HCT116 (cell line): ENCODE measurements around the gene PRDM2. TPM values are rescaled to one million over a fixed set of nuclear protein-coding genes. Genes with fewer than 3 reads are reported as not detected.

Experiments
- ATAC-seq: fragments of 200-7000 bp; cut with Tn5 transposase; 2 replicates; pipeline ENCODE4 v1.9.1; 2020; ENCODE audit warnings: mild to moderate bottlenecking, moderate library complexity
- BruUV-seq: library from RNA; stranded (reverse); fragments of 400-500 nt; replicated peaks from 2 replicates; lab custom pipeline; 2021; lab: Mats Ljungman, UMichigan
- CTCF ChIA-PET: fragments of 300-600 bp; sonication (Branson Sonifier 250); formaldehyde crosslinking; loops from one replicate; lab custom pipeline; 2021; ENCODE audit warnings: antibody characterized with exemption; lab: Charles Lee
- POLR2A ChIA-PET: fragments of 300-600, 350-600 bp; sonication (Branson Sonifier 250); formaldehyde crosslinking; loops from one replicate; lab custom pipeline; 2021; ENCODE audit warnings: antibody characterized with exemption; lab: Charles Lee
- RAD21 ChIA-PET, 2 experiments: fragments of 300-600 bp; sonication (Branson Sonifier 250); formaldehyde crosslinking; loops; one replicate each; lab custom pipeline; 2023; ENCODE audit warnings: low total read pairs in 2 of 2; ENCODE audit not compliant: uncharacterized antibody in 2 of 2, unreplicated experiment in 2 of 2, low non-redundant PET in 1 of 2; lab: Charles Lee
- DNase-seq: peaks from one replicate; pipeline ENCODE4 v3.0.0-alpha.2; 2010; ENCODE audit warnings: low read depth, low spot score
- H2AFZ ChIP-seq: fragments of 200-600 bp; shearing (Covaris generic), sonication (generic); 2 replicates; pipeline ENCODE4 v1.6.1; 2017; ENCODE audit warnings: low read depth, mixed run types, mixed read lengths, antibody characterized with exemption, low read length; ENCODE audit not compliant: poor library complexity, severe bottlenecking
- H3K27ac ChIP-seq: 2 replicates; pipeline ENCODE4 v1.5.1; 2012; ENCODE audit warnings: low read depth, low read length
- H3K27me3 ChIP-seq: fragments of 200-600 bp; sonication (generic); 2 replicates; pipeline ENCODE4 v1.6.1; 2016; ENCODE audit warnings: mixed run types, low read length, mixed read lengths; ENCODE audit not compliant: insufficient read depth
- H3K36me3 ChIP-seq, 2 experiments: fragments of 200-500 bp in 1 of 2; fragments of 200-600 bp in 1 of 2; sonication (Bioruptor generic) in 1 of 2; sonication (generic) in 1 of 2; 2 replicates each; pipeline versions ENCODE4 v1.5.1 to v1.6.1; 2014 to 2016; ENCODE audit warnings: low read length in 2 of 2, inconsistent platforms in 1 of 2, mixed read lengths in 1 of 2, mixed run types in 1 of 2; ENCODE audit not compliant: insufficient read depth in 2 of 2, control insufficient read depth in 1 of 2
- H3K4me1 ChIP-seq, 2 experiments: fragments of 200-600 bp in 1 of 2; sonication (generic) in 1 of 2; 2 replicates each; pipeline versions ENCODE4 v1.5.1 to v1.6.1; 2012 to 2017; ENCODE audit warnings: low read length in 2 of 2, inconsistent platforms in 1 of 2, mild to moderate bottlenecking in 1 of 2, mixed read lengths in 1 of 2, mixed run types in 1 of 2, moderate library complexity in 1 of 2; ENCODE audit not compliant: insufficient read depth in 2 of 2, control insufficient read depth in 1 of 2
- H3K4me2 ChIP-seq: fragments of 200-600 bp; sonication (generic); 2 replicates; pipeline ENCODE4 v1.6.1; 2017; ENCODE audit warnings: mixed run types, low read length, mixed read lengths
- H3K4me3 ChIP-seq, 2 experiments: fragments of 200-600 bp in 1 of 2; sonication (generic) in 1 of 2; replicated peaks in 1 of 2; 2 replicates each; pipeline ENCODE4 v1.5.1; 2011 to 2016; ENCODE audit warnings: low read length in 2 of 2, control low read depth in 1 of 2, low read depth in 1 of 2, mild to moderate bottlenecking in 1 of 2, mixed read lengths in 1 of 2, mixed run types in 1 of 2
- H3K79me2 ChIP-seq: fragments of 200-600 bp; sonication (generic); 2 replicates; pipeline ENCODE4 v1.6.1; 2017; ENCODE audit warnings: mild to moderate bottlenecking, mixed run types, low read length, moderate library complexity, mixed read lengths; ENCODE audit not compliant: insufficient read depth
- H3K9ac ChIP-seq: fragments of 200-600 bp; sonication (generic); 2 replicates; pipeline ENCODE4 v1.6.1; 2016; ENCODE audit warnings: low read length, mixed read lengths
- H3K9me2 ChIP-seq: fragments of 200-600 bp; sonication (generic), shearing (Covaris generic); 2 replicates; pipeline ENCODE4 v1.6.1; 2017; ENCODE audit warnings: mixed run types, mild to moderate bottlenecking, moderate library complexity; ENCODE audit not compliant: insufficient read depth
- H3K9me3 ChIP-seq, 2 experiments: fragments of 200-500 bp in 1 of 2; fragments of 200-600 bp in 1 of 2; sonication (Bioruptor generic) in 1 of 2; sonication (generic) in 1 of 2; 2 replicates each; pipeline ENCODE4 v1.6.1; 2014 to 2017; ENCODE audit warnings: low read length in 2 of 2, mixed read lengths in 2 of 2, inconsistent platforms in 1 of 2, low read depth in 1 of 2, mild to moderate bottlenecking in 1 of 2, mixed run types in 1 of 2, moderate library complexity in 1 of 2; ENCODE audit not compliant: control insufficient read depth in 1 of 2, insufficient read depth in 1 of 2
- H4K20me1 ChIP-seq: fragments of 200-600 bp; sonication (generic), shearing (Covaris generic); 2 replicates; pipeline ENCODE4 v1.6.1; 2017; ENCODE audit warnings: mixed run types, mild to moderate bottlenecking, moderate library complexity; ENCODE audit not compliant: insufficient read depth
- CEBPB ChIP-seq: IDR thresholded peaks from 2 replicates; pipeline ENCODE4 v1.6.1; 2012; ENCODE audit warnings: low read depth
- ELF1 ChIP-seq: IDR thresholded peaks from 2 replicates; pipeline ENCODE4 v1.6.1; 2012; ENCODE audit warnings: low read depth, borderline replicate concordance
- POLR2A ChIP-seq: IDR thresholded peaks from 2 replicates; pipeline ENCODE4 v1.7.0; 2011; ENCODE audit warnings: borderline replicate concordance; ENCODE audit not compliant: insufficient read depth, insufficient read length; ENCODE audit errors: extremely low read depth
- RAD21 ChIP-seq: IDR thresholded peaks from 2 replicates; pipeline ENCODE4 v1.6.1; 2012; ENCODE audit warnings: low read depth, mild to moderate bottlenecking
- REST ChIP-seq: IDR thresholded peaks from 2 replicates; pipeline ENCODE4 v1.6.1; 2012; ENCODE audit warnings: low read depth
- SIN3A ChIP-seq: IDR thresholded peaks from 2 replicates; pipeline ENCODE4 v1.6.1; 2012; ENCODE audit warnings: low read depth
- intact Hi-C: fragments of 100-400 bp; cut with micrococcal nuclease; formaldehyde crosslinking; loops from 2 replicates; pipeline ENCODE4 v1.10.0; 2022
- total RNA-seq: library from RNA; stranded (reverse); gene quantifications from one replicate; pipeline ENCODE4 v1.2.1, GENCODE V29; 2021; ENCODE audit not compliant: unreplicated experiment
- TF ChIP-seq, protein P1 (sequence below): IDR thresholded peaks from 2 replicates; pipeline ENCODE4 v1.6.1; 2011; ENCODE audit warnings: mild to moderate bottlenecking, low read length, moderate library complexity; ENCODE audit not compliant: insufficient replicate concordance; ENCODE audit errors: extremely low read depth

Gene PRDM2
- total RNA-seq, 1 experiment from 2014 or later: 17.3 TPM

DNA sequence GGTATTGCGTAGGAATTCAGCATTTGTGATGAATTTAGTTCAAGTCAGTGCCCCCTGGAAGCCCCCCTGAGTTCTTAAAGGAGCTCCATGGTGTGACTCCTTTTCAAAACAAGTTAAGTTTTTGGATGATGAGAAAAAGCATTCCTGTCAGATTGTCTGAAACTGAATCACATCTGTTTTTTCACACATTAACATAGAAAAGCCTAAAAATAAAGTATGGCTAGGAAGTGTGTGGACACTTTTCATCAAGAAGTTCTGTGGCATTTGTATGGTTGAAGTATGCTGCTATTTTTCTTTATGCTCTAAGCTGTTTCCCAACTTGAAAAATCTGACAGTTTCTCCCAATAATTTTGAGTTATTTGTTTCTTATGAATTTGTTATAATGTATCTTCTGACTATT lies 33.7 kb downstream of the PRDM2 start (continued):
- TF ChIP-seq REST: no peak

DNA sequence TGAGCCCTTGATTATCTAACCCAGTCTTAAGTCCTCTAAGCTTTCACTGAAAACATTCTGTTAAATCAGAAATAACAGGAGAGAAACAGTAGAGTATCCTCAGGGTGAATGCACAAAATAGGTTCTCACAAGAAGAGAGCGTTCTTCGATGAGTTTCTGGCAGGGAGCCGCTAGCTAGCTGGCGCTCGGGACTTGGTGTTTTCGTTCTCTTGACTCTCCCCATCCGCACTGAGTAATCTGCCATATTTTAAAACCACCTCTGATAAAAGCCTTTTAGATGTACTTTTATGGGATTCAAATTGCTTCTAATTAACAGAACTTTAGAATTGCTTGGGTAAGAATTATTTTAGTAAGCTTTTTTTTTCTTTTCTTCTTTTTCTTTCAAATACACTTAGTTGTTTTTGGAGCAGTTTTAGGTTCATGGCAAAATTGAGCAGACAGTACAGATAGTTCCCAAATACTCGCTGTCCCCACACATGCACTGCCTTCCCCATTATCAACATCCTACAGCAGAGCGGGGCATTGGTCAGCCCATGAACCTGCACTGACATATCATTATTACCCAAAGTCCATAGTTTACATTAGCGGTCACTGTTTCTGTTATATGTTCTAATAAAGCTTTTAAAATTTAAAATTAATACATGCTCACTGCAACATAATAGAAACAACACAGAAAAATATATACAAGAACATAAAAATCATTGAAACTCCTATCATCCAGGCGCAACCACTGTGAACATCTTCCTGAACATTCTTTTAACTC lies 35.4 kb downstream of the PRDM2 start:
- POLR2A ChIA-PET: no interaction called here
- no peak for ATAC-seq

More for the DNA sequence above, 35.4 kb downstream of the PRDM2 start:
- Histone ChIP-seq H3K79me2 (no peaks in the 10 kb centered on the region), H3K9me2 (no peaks in the 10 kb centered on the region), H4K20me1 (no peaks in the 10 kb centered on the region), H3K9me3 (no peaks in the 10 kb centered on the region), H3K27me3 (peaks cover 6% of the 10 kb centered on the region; the same call in 1 of the 2 replicates), H3K27ac (no peak overlapping the region), H3K9ac (no peak overlapping the region), H2AFZ (no peak overlapping the region), H3K4me3 (no peak overlapping the region), H3K4me1 (no peaks in the 10 kb centered on the region), H3K4me2 (no peak overlapping the region), H3K36me3 (no peaks in the 10 kb centered on the region)
- TF ChIP-seq SIN3A (no peak), RAD21 (no peak), REST (no peak), ELF1 (no peak), CEBPB (no peak), POLR2A (no peak)
- TF ChIP-seq, protein P1, sequence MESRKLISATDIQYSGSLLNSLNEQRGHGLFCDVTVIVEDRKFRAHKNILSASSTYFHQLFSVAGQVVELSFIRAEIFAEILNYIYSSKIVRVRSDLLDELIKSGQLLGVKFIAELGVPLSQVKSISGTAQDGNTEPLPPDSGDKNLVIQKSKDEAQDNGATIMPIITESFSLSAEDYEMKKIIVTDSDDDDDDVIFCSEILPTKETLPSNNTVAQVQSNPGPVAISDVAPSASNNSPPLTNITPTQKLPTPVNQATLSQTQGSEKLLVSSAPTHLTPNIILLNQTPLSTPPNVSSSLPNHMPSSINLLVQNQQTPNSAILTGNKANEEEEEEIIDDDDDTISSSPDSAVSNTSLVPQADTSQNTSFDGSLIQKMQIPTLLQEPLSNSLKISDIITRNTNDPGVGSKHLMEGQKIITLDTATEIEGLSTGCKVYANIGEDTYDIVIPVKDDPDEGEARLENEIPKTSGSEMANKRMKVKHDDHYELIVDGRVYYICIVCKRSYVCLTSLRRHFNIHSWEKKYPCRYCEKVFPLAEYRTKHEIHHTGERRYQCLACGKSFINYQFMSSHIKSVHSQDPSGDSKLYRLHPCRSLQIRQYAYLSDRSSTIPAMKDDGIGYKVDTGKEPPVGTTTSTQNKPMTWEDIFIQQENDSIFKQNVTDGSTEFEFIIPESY: no peak
- no TSS peak for BruUV-seq
- intact Hi-C loops: no loop called here
- ChIA-PET RAD21 (no interaction called here), CTCF (interaction anchor here (0.8 to 1.1 kb wide), 2 partner anchors 9 to 10 kb away, joined by 4 to 5 read pairs; no protein-coding TSS in a partner anchor)
- DNase-seq: no peak
